Measurements from ENCODE around the gene CYP2A13.

- TF ChIP-seq POLR2A (IDR thresholded peaks at IDR 0.05; ENCODE audit: low read depth, low read length) (no peak), TAF1 (IDR thresholded peaks at IDR 0.05; ENCODE audit: borderline replicate concordance, low read depth, low read length) (no peak)
Measured at GRCh38 chr19:41097302-41097701, 9.1 kb downstream of the CYP2A13 start.

Data from GM12892 (cell line).